Parathyroid adenoma (tissue), 2 donors: ENCODE data around the gene ERFE.

ENCODE experiments used
- H2AFZ ChIP-seq: fragments of 300-600 bp; sonication (generic); one replicate; pipeline ENCODE4 v1.7.0; 2017; ENCODE audit warnings: antibody characterized with exemption, mild to moderate bottlenecking
- H3K27ac ChIP-seq: fragments of 300-600 bp; sonication (generic); one replicate; pipeline ENCODE4 v1.7.0; 2017
- H3K27me3 ChIP-seq: fragments of 300-600 bp; sonication (generic); one replicate; pipeline ENCODE4 v1.7.0; 2017; ENCODE audit warnings: low read length; ENCODE audit not compliant: control insufficient read depth, insufficient read depth
- H3K36me3 ChIP-seq: fragments of 300-600 bp; sonication (generic); one replicate; pipeline ENCODE4 v1.7.0; 2017; ENCODE audit warnings: low read length; ENCODE audit not compliant: control insufficient read depth, insufficient read depth
- H3K4me1 ChIP-seq: fragments of 300-600 bp; sonication (generic); one replicate; pipeline ENCODE4 v1.7.0; 2017; ENCODE audit warnings: control low read depth
- H3K4me2 ChIP-seq: fragments of 300-600 bp; sonication (generic); one replicate; pipeline ENCODE4 v1.7.0; 2017; ENCODE audit warnings: low read length
- H3K4me3 ChIP-seq: fragments of 300-600 bp; sonication (generic); one replicate; pipeline ENCODE4 v1.7.0; 2017; ENCODE audit warnings: low read depth, low read length
- H3K79me2 ChIP-seq: fragments of 300-600 bp; sonication (generic); one replicate; pipeline ENCODE4 v1.7.0; 2017; ENCODE audit warnings: control low read depth
- H3K9ac ChIP-seq: fragments of 300-600 bp; sonication (generic); one replicate; pipeline ENCODE4 v1.7.0; 2017; ENCODE audit warnings: mild to moderate bottlenecking
- H3K9me3 ChIP-seq: fragments of 300-600 bp; sonication (generic); one replicate; pipeline ENCODE4 v1.7.0; 2017; ENCODE audit warnings: low read length; ENCODE audit not compliant: control insufficient read depth
- CTCF ChIP-seq: fragments of 300-600 bp; sonication (generic); IDR thresholded peaks from one replicate; pipeline ENCODE4 v1.7.0; 2017; ENCODE audit warnings: antibody characterized with exemption, mild to moderate bottlenecking
- donor health status: primary hyperparathyroidism.

ERFE gene

DNA sequence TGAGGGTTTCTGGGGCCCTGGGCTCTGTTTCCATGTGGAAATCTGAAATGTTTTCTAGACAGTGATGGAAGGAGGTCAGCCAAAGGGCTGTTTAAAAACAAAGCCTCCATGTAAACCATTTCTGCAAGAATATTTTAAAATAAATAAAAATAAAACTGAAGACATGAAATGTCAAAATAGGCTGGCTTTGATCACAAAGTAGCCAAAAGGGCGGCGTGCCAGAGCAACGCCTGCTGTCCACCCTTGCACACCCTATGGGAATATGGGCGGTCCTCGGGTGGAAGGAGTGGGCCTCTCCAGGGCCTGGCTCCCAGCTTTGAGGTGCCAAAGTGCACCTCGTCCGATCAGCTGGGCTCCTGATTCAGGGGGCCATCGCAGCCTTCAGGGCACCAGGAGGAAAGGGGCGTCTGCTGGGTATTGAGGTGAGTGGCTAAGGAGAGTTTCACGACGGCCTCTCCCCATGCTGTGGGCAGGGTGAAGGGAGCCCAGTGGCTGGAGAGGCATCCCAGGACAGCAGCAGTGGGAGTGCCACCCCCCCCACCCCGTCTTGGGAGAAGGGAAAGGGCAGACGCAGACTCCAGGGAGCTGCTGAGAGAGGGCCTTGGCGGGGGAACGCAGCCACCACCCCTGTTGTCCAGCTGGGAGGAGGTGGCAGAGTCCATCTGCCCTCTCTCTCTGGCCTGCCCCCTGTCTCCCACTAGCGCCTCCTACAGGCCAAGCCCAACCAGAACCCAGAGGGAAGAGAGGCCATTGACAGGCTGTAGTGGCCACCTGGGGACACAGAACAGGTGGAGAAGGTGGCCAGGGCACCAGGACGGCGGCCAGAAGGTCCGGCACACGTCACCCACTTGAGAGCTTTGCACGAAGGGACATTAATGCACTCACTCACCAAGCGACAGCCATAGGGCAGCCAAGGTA lies 5.7 kb upstream of the ERFE start:
- Histone ChIP-seq H3K4me3 (no peak overlapping the region), H3K27ac (no peak overlapping the region), H3K4me2 (no peak overlapping the region), H2AFZ (no peak overlapping the region), H3K79me2 (no peaks in the 10 kb centered on the region), H3K9me3 (no peaks in the 10 kb centered on the region), H3K9ac (no peak overlapping the region), H3K27me3 (no peaks in the 10 kb centered on the region), H3K36me3 (no peaks in the 10 kb centered on the region), H3K4me1 (no peaks in the 10 kb centered on the region)
- no peak for TF ChIP-seq CTCF

GRCh38 chr2:238154570-238154969 lies 4.2 kb upstream of the ERFE start:
- H3K4me3 ChIP-seq = no peak overlapping the region
- no peaks in the 10 kb centered on the region for H3K79me2 ChIP-seq
- no peaks in the 10 kb centered on the region for H3K4me1 ChIP-seq
- no peak overlapping the region for H2AFZ ChIP-seq
- no peaks in the 10 kb centered on the region for H3K27me3 ChIP-seq
- TF ChIP-seq CTCF = no peak
- no peak overlapping the region for H3K27ac ChIP-seq
- no peaks in the 10 kb centered on the region for H3K36me3 ChIP-seq
- no peak overlapping the region for H3K4me2 ChIP-seq
- no peak overlapping the region for H3K9ac ChIP-seq
- no peaks in the 10 kb centered on the region for H3K9me3 ChIP-seq

DNA sequence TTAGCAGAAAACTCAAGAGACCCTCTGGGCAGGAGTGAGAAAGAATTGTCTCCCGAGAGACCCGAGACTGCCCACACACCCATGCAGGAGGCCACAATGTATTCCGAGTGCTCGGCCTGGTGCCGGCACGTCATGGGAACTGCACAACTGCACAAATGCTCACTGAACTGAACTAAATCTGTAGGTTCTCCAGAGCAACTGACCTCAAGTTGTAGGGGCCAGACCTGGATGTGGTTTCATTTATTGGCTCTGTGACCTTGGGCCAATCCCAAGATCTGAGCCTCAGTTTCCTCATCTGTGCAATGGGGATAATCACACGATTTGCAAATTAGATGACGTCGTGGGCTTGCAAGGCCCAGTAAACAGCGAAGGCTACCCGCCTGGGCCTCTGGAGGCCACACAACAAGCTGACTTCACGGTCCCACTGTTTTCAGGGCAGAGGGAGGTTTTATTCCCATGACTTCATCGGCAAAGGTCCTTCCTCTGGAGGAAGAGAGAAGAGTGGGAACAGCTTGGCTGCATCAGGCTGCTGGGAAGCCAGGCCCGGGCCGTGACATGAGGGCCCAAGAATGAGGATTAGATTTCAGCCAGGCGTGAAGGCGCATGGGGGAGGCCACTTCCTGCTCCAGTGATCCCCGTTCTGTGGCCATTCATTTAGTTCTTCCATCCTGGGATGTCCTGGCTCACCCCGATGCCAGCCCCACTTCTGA lies 3.6 kb upstream of the ERFE start:
- H3K9ac ChIP-seq = no peak overlapping the region
- H3K4me2 ChIP-seq = no peak overlapping the region
- no peaks in the 10 kb centered on the region for H3K9me3 ChIP-seq
- no peak overlapping the region for H3K27ac ChIP-seq
- no peak for TF ChIP-seq CTCF
- H3K4me1 ChIP-seq = no peaks in the 10 kb centered on the region
- H3K36me3 ChIP-seq = no peaks in the 10 kb centered on the region
- H3K79me2 ChIP-seq = no peaks in the 10 kb centered on the region
- no peak overlapping the region for H2AFZ ChIP-seq
- H3K4me3 ChIP-seq = no peak overlapping the region
- H3K27me3 ChIP-seq = no peaks in the 10 kb centered on the region

- H3K9me3 ChIP-seq = no peaks in the 10 kb centered on the region
- no peak overlapping the region for H3K27ac ChIP-seq
- no peak overlapping the region for H3K4me2 ChIP-seq
- H3K4me3 ChIP-seq = no peak overlapping the region
- no peaks in the 10 kb centered on the region for H3K36me3 ChIP-seq
- H2AFZ ChIP-seq = no peak overlapping the region
- H3K27me3 ChIP-seq = no peaks in the 10 kb centered on the region
- no peaks in the 10 kb centered on the region for H3K4me1 ChIP-seq
- TF ChIP-seq CTCF = no peak
- H3K9ac ChIP-seq = no peak overlapping the region
- no peaks in the 10 kb centered on the region for H3K79me2 ChIP-seq
Observed at GRCh38 chr2:238155761-238156694, 2.7 kb upstream of the ERFE start.
